T-cell (primary cell): Measurements from ENCODE around the gene C8A. TPM values are rescaled to one million over a fixed set of nuclear protein-coding genes. Genes with fewer than 3 reads are reported as not detected.

Source experiments
- total RNA-seq, 35 experiments: library from RNA in 6 of 35; stranded (reverse) in 6 of 35; fragments of 120-200 nt in 1 of 35; gene quantifications; one replicate each; pipeline versions ENCODE4 v1.2.1 to v1.2.4 and lab custom pipeline; 2013 to 2026

C8A gene
- total RNA-seq, 5 donors from 2014 or later (not counting 1 experiment from before 2014, with no cell fraction given): 0.12 TPM; not detected in 4

Other genes starting within 250 kb of the C8A start
- gene PRKAA2, start 209.5 kb upstream of the C8A start, total RNA-seq: under 1 TPM in 3 of 5 donors, not detected in 2; 0.03 TPM
- not detected for gene FYB2, start 35.4 kb upstream of the C8A start, total RNA-seq
- gene C8B, start 111.2 kb downstream of the C8A start, total RNA-seq: under 1 TPM in 2 of 5 donors, not detected in 3; 0.12 to 0.13 TPM